Measurements from ENCODE around the gene THNSL1. TPM values are rescaled to one million over a fixed set of nuclear protein-coding genes. Genes with fewer than 3 reads are reported as not detected.
"Not testable (repeated sequence)": the region's sequence is repeated elsewhere in the genome, so short reads cannot be mapped to it uniquely, and the experiment has no call there.

The THNSL1 gene
- total RNA-seq, 1 donor from 2014 or later, result 6.8 TPM

DNA sequence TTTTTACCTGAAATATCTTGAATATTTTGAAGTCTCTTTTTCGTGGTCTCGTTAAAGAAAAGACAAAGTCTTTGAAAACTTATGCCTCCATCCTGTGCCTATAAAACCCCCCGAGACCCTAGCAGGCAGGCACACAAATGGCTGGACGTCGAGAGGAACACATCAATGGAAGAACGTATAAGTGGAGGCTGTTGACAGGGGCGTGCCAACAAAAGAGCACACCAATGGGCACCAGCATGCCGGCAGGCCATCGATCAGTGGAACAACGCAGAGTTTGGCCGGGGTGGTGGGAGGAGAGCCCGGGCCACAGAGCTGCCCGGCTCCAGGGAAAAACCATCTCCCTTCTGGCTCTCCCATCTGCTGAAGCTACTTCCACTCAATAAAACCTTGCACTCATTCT, 25.1 kb upstream of the THNSL1 start:
- ATAC-seq (ENCODE audit: poor library complexity) (no peak), DNase-seq (no peak)
- intact Hi-C loops (cut with DNase I), result no loop called here

DNA sequence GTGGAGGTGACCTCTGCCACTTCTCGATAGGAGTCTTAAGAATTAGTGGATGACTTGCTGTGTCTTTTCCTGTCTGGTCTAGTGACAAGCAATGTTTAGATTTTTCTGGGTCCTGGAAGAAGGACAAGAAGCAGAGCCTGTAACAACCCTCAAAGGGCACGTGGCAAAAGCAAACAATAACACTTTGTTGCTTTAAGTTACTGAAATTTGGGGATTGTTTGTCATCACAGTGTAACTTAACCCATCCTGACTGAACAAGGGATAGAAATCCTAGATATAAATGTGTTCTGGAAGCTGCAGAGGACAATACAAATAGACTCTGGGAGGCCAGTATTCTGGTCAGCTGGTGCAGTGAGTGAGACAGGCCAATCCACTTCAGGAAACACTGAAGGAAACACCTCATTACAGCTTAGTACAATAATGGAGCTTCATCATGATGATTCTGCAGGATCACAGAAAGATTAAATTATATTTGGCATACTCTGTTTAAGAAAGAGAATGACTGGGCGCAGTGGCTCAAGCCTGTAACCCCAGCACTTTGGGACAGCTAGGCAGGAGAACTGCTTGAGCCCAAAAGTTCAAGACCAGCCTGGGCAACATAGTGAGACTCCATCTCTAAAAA, 23.8 kb upstream of the THNSL1 start:
- intact Hi-C loops (cut with DNase I), result no loop called here
- no peak for ATAC-seq (ENCODE audit: poor library complexity)
- no peak for DNase-seq

GRCh38 chr10:24993237-24993958, 23.0 kb upstream of the THNSL1 start:
- intact Hi-C loops (cut with DNase I), result no loop called here
- ATAC-seq (ENCODE audit: poor library complexity), result no peak
- no peak for DNase-seq

- DNase-seq (no peak), ATAC-seq (ENCODE audit: poor library complexity) (no peak)
- intact Hi-C loops (cut with DNase I), result no loop called here
These were observed 21.3 kb upstream of the THNSL1 start for GRCh38 chr10:24995072-24995471.

GRCh38 chr10:24998044-24998443, 18.4 kb upstream of the THNSL1 start:
- intact Hi-C loops (cut with DNase I), result no loop called here
- DNase-seq (no peak), ATAC-seq (ENCODE audit: poor library complexity) (no peak)

DNA sequence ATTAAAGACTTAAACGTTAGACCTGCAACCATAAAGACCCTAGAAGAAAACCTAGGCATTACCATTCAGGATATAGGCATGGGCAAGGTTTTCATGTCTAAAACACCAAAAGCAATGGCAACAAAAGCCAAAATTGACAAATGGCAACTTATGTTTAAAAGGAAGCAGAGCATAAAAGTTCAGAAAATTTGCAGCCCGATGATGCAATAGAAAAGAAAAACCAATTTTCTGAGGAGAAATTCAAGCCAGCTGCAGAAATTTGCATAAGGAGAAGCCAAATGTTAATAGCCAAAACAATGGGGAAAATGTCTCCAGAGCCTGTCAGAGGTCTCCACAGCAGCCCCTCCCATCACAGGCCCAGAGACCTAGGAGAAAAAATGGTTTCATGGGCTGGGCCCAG, 4.8 kb upstream of the THNSL1 start:
- ATAC-seq (ENCODE audit: poor library complexity); DNase-seq; intact Hi-C loops (cut with DNase I): not testable (repeated sequence)

- DNase-seq (no peak), ATAC-seq (ENCODE audit: poor library complexity) (no peak)
- intact Hi-C loops (cut with DNase I), result no loop called here
These were observed 1.8 kb upstream of the THNSL1 start for GRCh38 chr10:25014579-25014978.

DNA sequence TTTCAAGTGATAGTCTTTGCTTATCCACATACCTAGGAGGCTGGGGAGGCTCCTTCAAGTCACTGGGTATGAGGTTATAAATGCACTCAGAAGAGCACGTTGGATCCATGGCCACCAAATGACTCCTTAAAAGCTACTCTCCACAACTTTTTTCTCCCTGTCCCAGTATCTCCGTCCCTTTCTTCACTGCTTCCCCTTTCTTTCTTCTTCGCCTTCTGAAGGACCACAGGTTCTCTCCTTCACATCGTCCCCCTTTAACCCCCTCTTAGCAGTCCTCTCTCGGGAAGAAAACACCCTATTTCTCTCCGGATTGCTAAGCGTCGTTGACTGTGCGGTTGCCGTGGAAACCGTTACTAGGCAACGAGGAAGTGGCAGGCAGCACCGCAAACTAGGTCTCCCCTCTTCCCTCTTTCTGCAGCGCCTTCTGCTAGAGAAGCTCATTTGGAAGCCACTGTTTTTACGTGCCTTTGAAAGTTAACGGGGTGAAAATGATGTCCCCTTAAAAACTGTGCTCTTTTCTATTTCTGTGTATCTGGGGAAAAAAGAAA, 510 bp upstream of the THNSL1 start, which contains the start of gene ENKUR:
Gene ENKUR, minus strand, starts transcription at position 331 of the 548 bp plus-strand sequence. Its CDS starts 222 bp downstream, at position 109.
- ATAC-seq (ENCODE audit: poor library complexity), result peak; percentile 75
- intact Hi-C loops (cut with DNase I), result loop anchor here (5.0 kb wide), 2 partner anchors 66 to 294 kb away; partner anchors contain the start of gene ARHGAP21
- DNase-seq, result peak; percentile 94

DNA sequence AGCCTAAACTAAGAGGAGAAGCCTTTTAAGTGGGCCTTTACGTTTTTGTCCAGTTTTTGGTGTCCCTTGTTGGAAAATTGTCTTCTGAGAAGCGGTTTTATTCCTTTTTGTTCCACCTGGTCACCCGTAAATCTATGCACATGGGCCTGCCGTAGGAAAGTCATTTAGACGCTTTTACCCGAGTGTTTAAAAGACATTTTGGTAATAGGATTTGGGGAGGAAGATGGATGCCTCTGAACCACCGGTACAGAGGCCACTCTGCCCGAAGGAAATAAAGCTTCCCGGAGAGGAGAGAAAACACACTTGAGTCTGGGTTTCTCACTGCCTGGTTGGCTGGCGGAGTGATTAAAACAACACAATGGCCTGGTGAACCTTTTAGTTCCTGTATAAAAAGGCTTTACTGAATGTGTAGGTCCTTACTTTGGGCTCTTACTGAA, 760 bp downstream of the THNSL1 start:
- ATAC-seq (ENCODE audit: poor library complexity) (peak; percentile 0), DNase-seq (no peak)
- intact Hi-C loops (cut with DNase I), result loop anchor here (5.0 kb wide), 2 partner anchors 65 to 295 kb away; partner anchors contain the start of gene ARHGAP21

- ATAC-seq (ENCODE audit: poor library complexity) (no peak), DNase-seq (no peak)
- intact Hi-C loops (cut with DNase I), result loop anchor here (5.0 kb wide), 2 partner anchors 65 to 295 kb away; partner anchors contain the start of gene ARHGAP21
These were observed 1.2 kb downstream of the THNSL1 start for GRCh38 chr10:25017661-25018060.

DNA sequence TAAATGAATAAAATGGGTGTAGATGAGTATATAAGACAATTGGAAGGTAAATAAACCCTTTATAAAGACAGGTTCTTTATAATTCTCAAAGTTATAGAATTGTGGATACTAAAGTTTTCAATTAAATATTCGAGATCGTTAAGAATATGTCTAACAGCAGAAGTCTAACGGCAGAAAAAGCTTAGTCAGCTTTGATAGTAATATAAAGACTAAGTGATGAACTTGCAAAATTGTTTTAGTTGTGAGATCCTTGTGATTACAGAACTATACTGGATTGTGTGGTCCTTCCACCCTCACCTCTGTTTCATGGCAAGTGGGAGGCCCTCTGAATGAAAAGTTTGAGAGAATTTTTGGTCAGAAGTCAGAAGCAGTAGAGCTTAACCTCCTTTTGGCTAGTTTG, 2.3 kb downstream of the THNSL1 start:
- intact Hi-C loops (cut with DNase I), result loop anchor here (5.0 kb wide), 2 partner anchors 64 to 296 kb away; partner anchors contain the start of gene ARHGAP21
- DNase-seq (no peak), ATAC-seq (ENCODE audit: poor library complexity) (no peak)

DNA sequence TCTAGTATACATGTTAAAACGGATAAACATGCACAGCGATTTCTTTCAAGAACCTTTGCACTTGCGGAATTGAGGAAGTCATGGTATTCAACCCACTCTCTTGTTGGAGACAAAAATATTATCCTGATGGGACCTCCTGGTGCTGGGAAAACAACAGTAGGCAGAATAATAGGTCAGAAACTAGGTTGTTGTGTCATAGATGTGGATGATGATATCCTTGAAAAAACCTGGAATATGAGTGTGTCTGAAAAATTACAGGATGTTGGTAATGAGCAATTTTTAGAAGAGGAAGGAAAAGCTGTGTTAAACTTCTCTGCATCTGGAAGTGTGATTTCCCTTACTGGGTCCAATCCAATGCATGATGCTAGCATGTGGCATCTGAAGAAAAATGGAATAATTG, 6.9 kb downstream of the THNSL1 start:
- ATAC-seq (ENCODE audit: poor library complexity), result peak; percentile 34
- intact Hi-C loops (cut with DNase I), result no loop called here
- no peak for DNase-seq

- no peak for ATAC-seq (ENCODE audit: poor library complexity)
- intact Hi-C loops (cut with DNase I), result no loop called here
These were observed 8.1 kb downstream of the THNSL1 start for GRCh38 chr10:25024528-25024927.

DNA sequence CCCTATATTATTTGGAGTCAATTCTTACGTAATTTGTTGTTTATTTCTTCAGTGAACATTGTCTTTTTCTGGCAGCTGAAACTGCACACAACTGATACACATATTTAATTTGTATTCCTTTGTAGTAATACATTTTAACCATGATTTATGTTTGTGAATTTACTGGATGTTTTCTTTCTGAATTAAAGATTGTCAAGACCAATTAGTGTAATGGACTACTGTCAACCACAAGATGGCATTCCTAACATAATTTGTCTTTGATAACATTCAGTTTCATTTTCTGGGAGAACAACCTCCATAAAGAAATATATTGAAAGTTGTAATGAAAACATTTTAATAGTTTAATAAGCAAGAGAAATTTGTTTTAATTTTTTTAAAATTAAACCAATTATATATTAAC, 10.1 kb downstream of the THNSL1 start:
- intact Hi-C loops (cut with DNase I), result no loop called here

More at GRCh38 chr10:25024528-25024927, 8.1 kb downstream of the THNSL1 start:
- DNase-seq, result no peak

GRCh38 chr10:25028711-25029110, 12.3 kb downstream of the THNSL1 start:
- DNase-seq (no peak), ATAC-seq (ENCODE audit: poor library complexity) (no peak)
- intact Hi-C loops (cut with DNase I), result no loop called here

More for the DNA sequence above, 10.1 kb downstream of the THNSL1 start:
- ATAC-seq (ENCODE audit: poor library complexity) (no peak), DNase-seq (no peak)

DNA sequence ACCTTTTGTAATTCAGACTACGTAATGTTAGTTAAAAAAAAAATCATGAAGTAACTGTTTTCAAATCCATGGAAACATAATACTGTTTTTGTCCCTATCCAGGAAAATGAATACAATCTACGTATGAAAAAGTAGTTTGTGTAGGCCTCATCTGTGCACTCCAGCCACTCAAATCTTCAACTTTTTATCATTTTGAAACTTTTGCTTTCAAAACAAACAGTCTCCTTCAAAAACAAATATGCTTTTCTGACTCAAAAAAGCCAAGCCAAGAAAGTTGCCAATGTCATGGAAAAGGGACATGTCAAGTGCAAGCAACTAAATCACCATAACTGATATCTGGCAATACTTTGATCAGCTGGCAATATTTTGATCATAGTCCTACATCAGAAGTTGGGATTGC, 13.1 kb downstream of the THNSL1 start:
- ATAC-seq (ENCODE audit: poor library complexity) (no peak), DNase-seq (no peak)
- intact Hi-C loops (cut with DNase I), result no loop called here

DNA sequence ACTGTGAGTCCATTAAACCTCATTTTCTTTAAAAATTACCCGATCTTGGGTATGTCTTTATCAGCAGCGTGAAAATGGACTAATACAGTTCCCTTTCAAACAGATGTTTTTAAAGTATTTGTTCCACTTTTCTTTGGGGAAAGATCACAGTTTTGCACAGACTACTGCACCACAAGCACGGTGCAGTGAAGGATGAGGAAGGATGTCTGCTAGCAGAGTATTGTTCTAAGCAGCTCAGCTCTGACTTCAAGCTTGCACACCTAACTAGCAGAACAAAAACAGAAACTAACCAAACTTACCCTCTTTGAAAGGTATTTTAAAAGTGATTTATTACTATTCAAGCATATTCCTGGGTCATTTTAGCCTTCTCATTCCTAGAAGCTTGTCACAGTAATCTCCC, 20.0 kb downstream of the THNSL1 start:
- ATAC-seq (ENCODE audit: poor library complexity) (no peak), DNase-seq (no peak)
- intact Hi-C loops (cut with DNase I), result no loop called here

DNA sequence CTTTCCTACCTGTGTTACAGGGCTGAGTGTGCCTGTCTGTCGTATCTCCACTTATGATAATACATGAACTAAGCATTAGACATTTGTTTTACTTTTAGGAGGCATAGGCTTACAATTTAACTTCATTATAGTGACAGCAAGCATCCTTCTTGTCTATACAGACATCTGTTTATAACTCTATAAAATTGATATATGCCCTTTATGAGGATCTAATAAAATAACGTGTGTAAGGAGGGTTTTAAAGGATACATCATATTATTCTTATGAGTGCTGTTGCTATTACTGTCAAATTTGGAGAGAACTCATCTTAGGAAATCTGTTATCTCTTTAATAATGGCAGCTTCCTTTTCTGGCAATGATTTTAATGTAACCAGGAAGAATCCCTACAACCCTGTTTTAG, 21.9 kb downstream of the THNSL1 start:
- DNase-seq, result no peak
- no peak for ATAC-seq (ENCODE audit: poor library complexity)
- intact Hi-C loops (cut with DNase I), result no loop called here

DNA sequence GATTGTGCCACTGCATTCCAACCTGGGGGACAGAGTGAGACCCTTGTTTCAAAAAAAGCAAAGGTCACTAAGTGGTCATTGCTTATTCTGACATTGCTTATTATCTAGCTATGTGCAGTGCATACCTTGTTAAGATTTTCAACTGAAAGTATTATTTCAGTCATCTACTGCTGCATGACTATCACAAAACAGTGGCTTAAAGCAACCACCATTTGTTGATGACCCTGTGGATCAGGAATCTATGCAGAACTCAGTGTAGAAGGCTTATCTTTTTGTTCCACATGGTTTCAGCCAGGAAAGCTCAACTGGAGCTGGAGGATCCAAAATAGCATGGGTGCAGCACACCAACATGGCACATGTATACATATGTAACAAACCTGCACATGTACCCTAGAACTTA, 23.1 kb downstream of the THNSL1 start:
- no peak for ATAC-seq (ENCODE audit: poor library complexity)
- intact Hi-C loops (cut with DNase I), result no loop called here
- no peak for DNase-seq

- DNase-seq (no peak), ATAC-seq (ENCODE audit: poor library complexity) (no peak)
These were observed 30.2 kb downstream of the THNSL1 start for GRCh38 chr10:25046641-25047040.

More at GRCh38 chr10:25046641-25047040, 30.2 kb downstream of the THNSL1 start:
- intact Hi-C loops (cut with DNase I), result no loop called here
